K562 (cell line): Measurements from ENCODE around the gene C6orf47. TPM values are rescaled to one million over a fixed set of nuclear protein-coding genes. Genes with fewer than 3 reads are reported as not detected.

ENCODE experiments used
- ARHGAP35 ChIP-seq: fragments of 450-650 bp; IDR thresholded peaks from 2 replicates; pipeline ENCODE4 v1.6.1; 2018; ENCODE audit not compliant: partially characterized antibody
- BACH1 ChIP-seq: fragments of 200-800 bp; sonication (Bioruptor generic); IDR thresholded peaks from 2 replicates; pipeline ENCODE4 v1.6.1; 2016; ENCODE audit warnings: missing genetic modification characterization, missing compliant biosample characterization
- KLF1 ChIP-seq: fragments of 450-650 bp; IDR thresholded peaks from 2 replicates; pipeline ENCODE4 v1.6.1; 2016; ENCODE audit warnings: missing genetic modification characterization, missing compliant biosample characterization
- MLLT1 ChIP-seq, 2 experiments: fragments of 450-650 bp; IDR thresholded peaks; 2 replicates each; pipeline ENCODE4 v1.6.1; 2016
- NR2C1 ChIP-seq, 2 experiments: fragments of 450-650 bp; IDR thresholded peaks; 2 replicates each; pipeline ENCODE4 v1.6.1; 2017; ENCODE audit warnings: mild to moderate bottlenecking in 2 of 2, antibody characterized with exemption in 1 of 2, inconsistent platforms in 1 of 2, missing compliant biosample characterization in 1 of 2, missing genetic modification characterization in 1 of 2
- POLR2A ChIP-seq: fragments of 450-650 bp; conservative IDR thresholded peaks from 2 replicates; pipeline ENCODE4 v1.6.1; 2016
- SNAPC5 ChIP-seq: fragments of 250-450 bp; sonication (Bioruptor Pico); IDR thresholded peaks from 2 replicates; pipeline ENCODE4 v1.8.0; 2021; ENCODE audit warnings: moderate library complexity, mild to moderate bottlenecking, inconsistent platforms
- TAF9B ChIP-seq: fragments of 450-650 bp; IDR thresholded peaks from 2 replicates; pipeline ENCODE4 v1.6.1; 2018; ENCODE audit warnings: mild to moderate bottlenecking; ENCODE audit not compliant: partially characterized antibody
- ZNF263 ChIP-seq: sonication (generic); formaldehyde crosslinking; IDR thresholded peaks from 2 replicates; pipeline ENCODE4 v1.8.0; 2022; ENCODE audit warnings: mild to moderate bottlenecking, missing genetic modification reagents, borderline replicate concordance
- ZNF318 ChIP-seq, 2 experiments: fragments of 450-650 bp; IDR thresholded peaks; 2 replicates each; pipeline ENCODE4 v1.6.1; 2016; ENCODE audit warnings: mild to moderate bottlenecking in 2 of 2, borderline replicate concordance in 1 of 2, low read depth in 1 of 2, moderate library complexity in 1 of 2
- ZNF518B ChIP-seq: fragments of 250-450 bp; sonication (Bioruptor Pico); IDR thresholded peaks from 2 replicates; pipeline ENCODE4 v1.5.0; 2021; ENCODE audit warnings: mild to moderate bottlenecking, moderate library complexity
- ZNF57 ChIP-seq: fragments of 450-650 bp; formaldehyde crosslinking; IDR thresholded peaks from 2 replicates; pipeline ENCODE4 v1.4.0; 2020; ENCODE audit warnings: mild to moderate bottlenecking, moderate library complexity
- polyA plus RNA-seq, 8 experiments: library from polyadenylated mRNA; depleted of rRNA in 4 of 8; stranded (reverse) in 5 of 8; unstranded in 3 of 8; fragments of >200 nt; fragmentation: Nextera tagmentation in 2 of 8; fragmentation: Illumina TruSeq in 1 of 8; extraction: Ambion mirVana in 2 of 8; extraction: Trizol in 1 of 8; gene quantifications; 2 replicates each; pipeline versions ENCODE4 v1.2.1 to v1.2.3, GENCODE V29; 2011 to 2014; ENCODE audit warnings: inconsistent platforms in 1 of 8, missing spikeins in 1 of 8
- total RNA-seq, 7 experiments: library from RNA; depleted of rRNA in 6 of 7; stranded (reverse); fragments of >200 nt in 6 of 7; fragmentation: Illumina TruSeq in 2 of 7; extraction: Trizol in 2 of 7; gene quantifications; 2 replicates each; pipeline versions ENCODE4 v1.2.1 to v1.2.3, GENCODE V29; 2011 to 2021; ENCODE audit warnings: low replicate concordance in 1 of 7

Gene C6orf47
- total and polyA plus RNA-seq, 9 of the 15 experiments (the other 6 are each of a cell fraction or from before 2014, with no cell fraction given), result 0.14 to 43.8 (median 27.0) TPM

GRCh38 chr6:31619805-31620585 is 40.6 kb downstream of the C6orf47 start (continued):
- TF ChIP-seq ZNF518B (CRISPR knock-in tag) (no peak), NR2C1 (IDR thresholded peaks at IDR 0.05) (no peak), NR2C1 (tag; IDR thresholded peaks at IDR 0.05) (no peak), SNAPC5 (CRISPR knock-in tag) (no peak), ZNF318 (IDR thresholded peaks at IDR 0.05; ENCODE audit: borderline replicate concordance in 1 of 2, low read depth in 1 of 2) (peak in 1 of 2 experiments; percentile 72; a peak in 2 of 4 replicates), ZNF57 (0 out of 2 replicates have a peak, but pooled peaks have one; percentile 43), MLLT1 (IDR thresholded peaks at IDR 0.05) (peak; percentile 87 to 92), ARHGAP35 (no peak), BACH1 (tag) (no peak), TAF9B (peak; percentile 88), ZNF263 (CRISPR knock-in tag) (no peak), POLR2A (peak; percentile 99), KLF1 (no peak)
